ENCODE results near the gene UQCR10.

UQCR10 gene

DNA sequence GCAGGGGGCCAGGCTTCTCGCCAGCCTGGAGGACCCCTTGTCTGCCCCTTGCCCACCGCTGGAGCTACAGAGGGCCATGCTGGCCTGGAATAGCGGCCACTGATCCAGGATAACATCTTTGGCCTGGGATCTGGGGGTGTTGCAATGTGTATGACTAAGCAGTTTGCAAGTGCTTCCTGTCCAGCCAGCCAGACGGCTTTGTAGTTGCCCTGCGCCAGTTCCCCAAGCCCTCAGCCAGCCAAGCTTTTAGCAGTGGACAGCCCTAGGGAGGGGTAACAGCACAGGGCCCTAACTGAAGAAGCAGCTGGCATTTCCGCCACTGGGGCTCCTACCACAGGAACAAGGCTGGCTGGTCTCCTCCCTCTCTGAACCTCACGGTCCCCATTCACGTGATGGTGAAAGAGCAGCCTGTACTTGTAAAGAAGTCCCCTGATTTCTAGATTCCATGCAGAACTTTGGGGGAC, 32.1 kb downstream of the UQCR10 start:
- DNase-seq = no peak

DNA sequence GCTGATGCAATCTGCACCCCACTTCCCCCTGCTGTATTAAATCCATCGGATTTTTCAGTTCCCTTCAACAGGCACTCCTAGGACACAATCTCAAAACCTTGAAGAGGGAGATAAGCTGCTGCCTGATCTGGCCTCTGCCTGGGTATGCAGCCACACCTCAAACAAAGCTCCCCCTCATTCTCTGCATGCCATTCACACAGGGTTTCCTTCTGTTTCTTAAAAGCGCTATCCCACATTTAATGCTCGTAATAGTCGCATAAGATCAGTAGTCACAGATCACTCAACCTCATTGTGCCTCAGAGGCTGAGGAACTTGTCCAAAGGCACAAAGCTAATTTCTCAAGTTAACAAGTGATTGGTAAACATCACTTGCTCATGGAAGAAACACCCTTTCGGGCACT, 34.0 kb downstream of the UQCR10 start:
- DNase-seq = no peak

DNA sequence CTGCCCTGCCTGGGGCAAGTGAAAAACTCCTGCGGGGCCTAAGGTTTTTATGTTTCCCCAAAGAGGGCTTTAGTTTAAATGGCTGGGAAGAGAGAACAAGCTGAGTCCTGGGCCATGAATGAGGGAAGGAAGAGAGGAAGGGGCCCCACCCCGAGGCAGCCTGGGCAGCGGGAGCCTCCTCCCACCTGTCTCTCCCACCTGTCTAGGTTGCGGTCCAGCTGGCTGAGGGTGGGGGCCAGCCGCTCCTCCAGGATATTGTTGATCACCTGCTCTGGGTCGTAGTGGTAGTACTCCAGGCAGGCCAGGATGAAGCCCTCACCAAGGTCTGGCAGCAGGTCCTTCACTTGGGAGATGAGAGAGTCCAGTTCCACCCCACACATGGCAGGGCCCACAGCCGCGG, 34.6 kb downstream of the UQCR10 start:
- DNase-seq = no peak

DNA sequence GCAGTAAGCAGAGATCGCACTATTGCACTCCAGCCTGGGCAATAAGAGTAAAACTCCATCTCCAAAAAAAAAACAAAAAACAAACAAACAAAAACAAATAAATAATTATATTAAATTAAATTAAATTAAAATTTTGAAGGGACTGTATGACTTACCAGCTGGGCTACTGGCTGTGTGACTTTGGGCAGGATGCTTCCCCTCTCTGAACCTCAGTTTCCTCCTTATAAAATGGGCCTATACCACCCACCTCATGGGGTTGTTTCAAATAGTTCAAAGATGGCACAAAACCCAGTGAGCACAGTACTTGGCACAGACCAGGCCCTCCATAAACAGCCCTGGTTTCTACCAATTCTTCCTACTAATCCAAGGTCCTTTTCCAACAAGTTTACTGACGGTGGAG, 36.0 kb downstream of the UQCR10 start:
- DNase-seq = no peak

DNA sequence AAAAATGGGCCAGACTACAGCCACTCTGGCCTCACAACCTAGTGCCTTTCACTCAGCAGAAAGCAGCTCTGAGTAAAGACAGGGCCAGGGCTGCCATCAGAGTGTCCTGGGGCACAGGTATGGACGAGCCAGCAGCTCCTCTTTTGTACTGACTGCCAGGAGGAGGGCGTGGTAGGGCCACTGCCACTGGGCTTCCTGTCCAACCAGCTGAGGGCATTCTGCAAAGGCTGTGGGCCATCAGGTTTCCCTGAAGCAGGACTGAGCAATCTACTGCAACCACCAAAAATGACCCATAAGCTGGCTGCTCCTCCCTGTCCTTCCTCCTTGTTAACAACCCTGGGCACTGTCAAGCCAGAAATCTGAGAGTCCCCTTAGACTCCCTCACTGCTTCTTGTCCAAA, 37.8 kb downstream of the UQCR10 start:
- DNase-seq = no peak

DNA sequence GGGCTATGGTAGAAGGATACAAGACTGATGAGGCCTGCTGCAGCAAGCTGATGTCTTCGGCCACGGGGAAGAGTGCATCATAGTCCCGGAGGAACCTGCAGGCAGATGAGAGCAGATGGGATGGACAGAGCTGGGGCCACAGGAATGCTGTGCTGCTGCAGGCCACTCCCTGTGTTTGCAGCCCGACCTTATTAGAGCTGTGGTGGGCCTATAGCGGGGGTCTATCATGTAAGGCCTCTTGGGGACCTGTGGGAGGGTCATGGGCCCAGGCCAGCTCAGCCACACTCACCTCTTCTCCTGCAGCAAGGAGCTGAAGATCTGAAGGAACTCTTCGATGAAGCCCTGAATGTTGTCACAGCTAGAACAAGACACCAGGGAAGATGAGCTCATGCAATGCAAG, 39.0 kb downstream of the UQCR10 start:
- no peak for DNase-seq

DNA sequence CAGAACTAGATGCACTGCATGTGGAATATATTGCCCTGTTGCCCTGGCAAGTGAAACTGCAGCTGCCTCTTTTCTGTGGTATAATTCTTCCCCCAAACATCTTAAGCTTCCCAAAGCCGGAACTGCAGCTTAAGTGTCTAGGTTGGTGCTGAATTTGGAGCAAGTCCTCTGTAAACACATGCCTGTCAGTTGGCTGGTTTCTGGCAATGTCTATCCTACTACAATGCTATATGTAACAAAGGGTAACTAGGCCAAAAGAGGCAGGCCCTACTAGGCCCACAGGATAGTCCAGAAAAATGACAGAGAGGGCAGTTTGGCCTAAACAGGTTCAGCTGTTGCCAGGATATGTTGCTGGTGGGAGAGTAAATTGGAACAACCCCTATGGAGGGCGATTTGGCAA, 43.0 kb downstream of the UQCR10 start:
- DNase-seq = no peak

DNA sequence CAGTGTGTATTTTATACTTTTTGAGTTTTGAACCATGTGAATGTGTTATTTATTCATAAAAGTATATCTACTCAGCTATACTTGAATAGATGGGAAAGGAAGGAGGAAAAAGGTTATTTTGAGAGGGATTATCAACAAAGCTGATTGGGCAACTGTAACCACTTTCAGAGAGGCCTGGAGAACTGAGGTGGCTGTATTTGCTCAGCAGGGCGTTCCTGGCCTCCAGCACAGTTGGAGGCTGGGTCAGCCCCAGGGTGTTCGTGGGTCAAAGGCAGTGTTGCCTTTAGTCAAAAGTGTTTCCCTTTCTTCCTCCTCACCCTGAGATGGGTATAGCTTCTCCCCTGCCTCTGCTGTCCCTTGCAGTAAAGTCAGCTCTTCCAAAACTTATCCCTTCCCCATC, 44.2 kb downstream of the UQCR10 start:
- no peak for DNase-seq

DNA sequence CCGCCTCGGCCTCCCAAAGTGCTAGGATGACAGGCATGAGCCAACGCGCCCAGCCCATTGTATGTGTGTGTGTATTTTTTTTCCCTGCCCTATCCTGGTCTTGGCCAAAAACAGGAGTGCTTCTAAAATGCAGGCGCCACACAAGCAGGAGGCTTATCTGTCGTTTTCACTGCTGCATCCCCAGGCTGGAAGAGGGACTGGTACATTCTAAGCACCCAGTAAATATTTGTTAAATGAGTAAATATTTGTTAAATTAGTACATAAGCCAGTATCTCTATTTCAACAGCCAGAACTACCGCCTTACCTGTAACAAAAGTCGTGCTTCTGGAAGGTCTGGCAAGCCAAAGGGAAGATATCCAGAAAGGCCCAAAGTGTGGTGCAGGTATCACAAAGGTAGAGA, 46.0 kb downstream of the UQCR10 start:
- DNase-seq = no peak

DNA sequence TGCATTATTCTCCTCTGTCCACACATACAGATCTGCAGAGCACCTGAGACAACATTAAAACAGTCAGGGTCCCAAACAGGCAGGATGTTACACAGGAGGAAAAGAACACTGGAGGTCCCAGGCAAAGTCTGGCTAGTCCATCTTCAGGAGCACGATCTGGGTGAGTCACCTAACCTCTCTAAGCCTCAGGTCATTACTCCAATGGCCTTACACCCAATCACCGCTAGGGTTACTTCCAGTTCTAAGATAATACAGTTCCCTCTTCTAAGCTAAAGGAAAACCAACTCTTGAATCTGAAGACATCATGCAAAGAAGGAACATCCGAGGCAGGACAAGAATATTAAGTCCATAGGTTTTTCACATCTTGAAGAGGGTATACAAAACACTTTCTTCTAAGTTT, 46.4 kb downstream of the UQCR10 start:
- DNase-seq = no peak

DNA sequence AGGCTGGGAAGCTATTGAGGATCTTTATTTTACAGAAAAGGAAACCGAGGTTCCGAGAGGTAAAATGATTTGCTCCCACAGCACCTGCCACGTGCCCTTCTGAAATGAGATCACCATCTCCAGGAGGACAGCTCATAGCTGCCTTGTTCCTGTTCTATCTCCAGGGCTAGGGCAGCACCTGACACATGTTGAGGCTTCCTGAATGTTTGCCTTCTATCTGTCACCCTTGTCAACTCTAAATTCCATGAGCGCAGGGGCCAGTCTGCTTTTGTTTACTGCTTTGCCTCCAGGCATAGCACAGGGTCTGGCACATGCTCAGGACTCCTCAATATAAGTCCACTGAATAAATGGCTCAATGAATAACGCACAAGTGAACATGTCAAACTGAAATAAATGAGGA, 46.8 kb downstream of the UQCR10 start:
- DNase-seq = no peak

DNA sequence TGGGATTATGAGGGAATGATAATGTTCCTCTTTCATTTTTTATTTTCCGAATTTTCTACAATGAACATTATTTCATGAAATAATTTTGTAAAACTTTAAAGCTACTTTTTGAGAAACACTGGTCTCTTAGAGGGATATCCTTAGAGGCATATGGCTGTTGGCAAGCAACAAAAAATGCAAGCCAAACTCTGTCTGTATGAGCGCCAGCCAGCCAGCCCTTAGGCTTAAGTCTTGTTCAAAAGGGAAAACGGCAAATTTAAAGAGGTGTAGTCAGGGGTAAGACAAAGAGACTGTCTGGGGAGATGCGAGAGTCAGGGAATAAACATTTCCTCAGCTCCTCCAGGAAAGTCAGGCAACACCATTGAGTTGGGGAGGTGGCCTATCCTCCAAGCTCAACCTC, 48.4 kb downstream of the UQCR10 start:
- DNase-seq = no peak

DNA sequence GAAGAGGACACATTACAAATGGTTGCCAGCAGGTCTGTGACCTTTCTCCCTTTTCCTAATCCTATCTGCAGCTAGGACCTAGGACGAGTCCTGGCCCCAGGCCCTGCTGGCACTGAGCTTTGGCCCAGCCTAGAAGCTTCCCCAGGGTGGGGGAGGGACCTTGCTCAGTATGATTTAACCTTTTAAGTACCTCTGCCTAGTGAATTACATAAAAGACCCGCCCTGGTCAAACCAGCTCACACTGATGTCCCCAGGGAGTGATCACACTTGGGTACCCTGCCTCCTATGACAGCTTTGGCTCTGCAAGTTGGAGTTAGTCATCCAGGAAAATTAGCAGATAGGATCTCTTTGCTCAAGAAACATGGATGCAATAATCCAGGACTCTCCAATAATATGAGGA, 49.0 kb downstream of the UQCR10 start:
- no peak for DNase-seq

DNA sequence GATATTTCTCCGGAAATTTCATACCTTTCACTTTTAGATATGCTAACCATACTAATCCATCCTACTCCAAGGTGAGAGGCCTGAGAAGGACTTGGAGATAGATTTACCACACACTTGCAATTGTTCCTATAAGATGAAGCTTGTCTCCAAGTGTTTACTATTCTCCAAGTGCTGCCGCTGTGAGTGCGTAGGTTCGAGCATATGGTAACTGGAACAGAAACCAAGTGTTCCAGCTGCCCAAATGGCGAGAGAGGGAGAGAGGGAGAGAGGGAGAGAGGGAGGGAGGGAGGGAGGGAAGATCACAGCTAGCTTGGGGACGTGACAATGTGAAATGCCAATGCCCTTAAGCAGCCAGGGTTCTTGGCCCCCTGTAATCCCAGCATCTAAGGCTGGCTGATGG, 49.4 kb downstream of the UQCR10 start:
- DNase-seq = no peak

DNA sequence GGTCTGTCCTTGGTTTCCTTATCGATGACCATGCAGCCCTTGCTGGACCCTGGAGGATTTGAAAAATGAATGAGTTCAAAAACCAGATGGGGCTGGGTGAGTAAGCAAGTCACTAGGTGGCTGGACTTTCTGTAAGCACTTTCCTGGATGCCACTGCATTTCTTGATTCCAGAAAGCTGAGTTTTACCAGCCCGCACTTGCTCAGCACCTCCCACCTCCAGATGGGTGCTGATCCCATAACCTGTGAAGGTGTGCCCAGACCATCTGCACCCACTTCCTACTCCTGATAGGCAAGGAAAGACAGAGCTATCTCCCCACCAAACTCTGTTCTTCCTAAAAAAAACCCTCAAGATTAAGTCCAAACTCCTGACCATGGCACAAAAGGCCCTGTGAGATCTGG, 49.8 kb downstream of the UQCR10 start:
- DNase-seq = no peak

DNA sequence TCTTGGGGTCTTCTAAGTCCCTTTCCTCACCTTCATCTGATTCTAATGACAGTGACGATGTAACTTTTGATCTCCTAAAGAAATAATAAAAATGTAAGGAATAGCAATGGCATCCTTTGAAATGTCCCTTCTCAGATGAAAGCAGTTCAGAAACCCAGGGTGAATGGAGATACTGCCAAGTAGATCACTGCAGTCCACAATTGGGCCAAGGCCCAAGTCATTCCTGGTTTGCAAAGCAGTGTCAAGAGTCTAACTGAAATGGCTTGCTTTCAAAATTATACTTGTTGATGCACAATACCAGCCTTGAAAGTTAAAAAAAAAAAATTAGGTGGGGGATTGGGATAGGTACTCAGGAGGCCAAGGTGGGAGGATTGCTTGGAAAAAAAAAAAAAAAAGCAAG, 50.6 kb downstream of the UQCR10 start:
- DNase-seq = no peak

DNA sequence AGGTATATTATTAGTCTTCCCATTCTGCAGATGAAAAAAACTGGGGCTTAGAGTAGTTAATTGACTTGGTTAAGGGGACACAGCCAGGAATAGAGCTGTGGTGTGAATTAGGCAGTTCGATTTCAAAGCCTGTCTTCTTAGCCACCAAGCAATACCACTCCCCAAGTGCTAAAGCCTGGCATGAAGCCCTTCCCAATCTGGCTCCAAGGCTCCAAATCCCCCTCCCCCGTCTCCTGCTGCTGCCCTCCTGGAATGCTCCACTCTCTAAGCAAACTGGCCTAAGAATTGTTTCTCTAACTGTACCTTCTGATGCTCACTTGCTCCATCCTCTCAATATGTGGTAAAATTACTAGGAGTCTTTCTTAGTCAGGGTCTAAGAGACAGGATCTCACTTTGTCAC, 52.3 kb downstream of the UQCR10 start:
- DNase-seq = no peak

Data from SHP77 treated with DMSO at 0.1 percent for 48 hours (cell line).